SU-DHL-6 (cell line): Measurements from ENCODE around the gene THNSL1.

Experiments used
- EZH2phosphoT487 ChIP-seq: fragments of 200-600 bp; sonication (generic), shearing (Covaris generic); conservative IDR thresholded peaks from 2 replicates; pipeline ENCODE4 v1.6.1; 2018; ENCODE audit warnings: mild to moderate bottlenecking, antibody characterized with exemption, low read length, moderate library complexity, mixed read lengths
- TF ChIP-seq, protein P1 (sequence below): fragments of 200-600 bp; sonication (generic); IDR thresholded peaks from one replicate; pipeline ENCODE4 v1.5.1; 2017; ENCODE audit warnings: antibody characterized with exemption, mild to moderate bottlenecking, low read length, moderate library complexity; ENCODE audit not compliant: insufficient read depth, poor library complexity, severe bottlenecking

DNA sequence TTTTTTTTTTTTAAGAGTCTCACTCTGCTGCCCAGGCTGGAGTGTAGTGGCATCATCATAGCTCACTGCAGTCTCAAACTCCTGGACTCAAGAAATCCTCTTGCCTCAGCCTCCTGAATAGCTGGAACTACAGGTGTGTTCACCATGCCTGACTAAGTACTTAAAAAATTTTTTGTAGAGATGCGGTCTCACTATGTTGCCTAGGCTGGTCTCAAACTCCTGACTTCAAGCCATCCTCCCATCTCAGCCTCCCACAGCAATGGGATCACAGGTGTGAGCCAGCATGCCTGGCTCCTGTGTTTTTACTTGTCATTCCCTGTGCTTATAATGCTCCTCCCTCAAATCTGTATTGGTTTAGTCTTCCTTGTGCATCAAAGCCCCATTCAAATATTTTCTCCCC, 46.7 kb downstream of the THNSL1 start:
- TF ChIP-seq, protein P1, sequence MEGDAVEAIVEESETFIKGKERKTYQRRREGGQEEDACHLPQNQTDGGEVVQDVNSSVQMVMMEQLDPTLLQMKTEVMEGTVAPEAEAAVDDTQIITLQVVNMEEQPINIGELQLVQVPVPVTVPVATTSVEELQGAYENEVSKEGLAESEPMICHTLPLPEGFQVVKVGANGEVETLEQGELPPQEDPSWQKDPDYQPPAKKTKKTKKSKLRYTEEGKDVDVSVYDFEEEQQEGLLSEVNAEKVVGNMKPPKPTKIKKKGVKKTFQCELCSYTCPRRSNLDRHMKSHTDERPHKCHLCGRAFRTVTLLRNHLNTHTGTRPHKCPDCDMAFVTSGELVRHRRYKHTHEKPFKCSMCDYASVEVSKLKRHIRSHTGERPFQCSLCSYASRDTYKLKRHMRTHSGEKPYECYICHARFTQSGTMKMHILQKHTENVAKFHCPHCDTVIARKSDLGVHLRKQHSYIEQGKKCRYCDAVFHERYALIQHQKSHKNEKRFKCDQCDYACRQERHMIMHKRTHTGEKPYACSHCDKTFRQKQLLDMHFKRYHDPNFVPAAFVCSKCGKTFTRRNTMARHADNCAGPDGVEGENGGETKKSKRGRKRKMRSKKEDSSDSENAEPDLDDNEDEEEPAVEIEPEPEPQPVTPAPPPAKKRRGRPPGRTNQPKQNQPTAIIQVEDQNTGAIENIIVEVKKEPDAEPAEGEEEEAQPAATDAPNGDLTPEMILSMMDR, result no peak
- no peak for TF ChIP-seq EZH2phosphoT487
